GM18526 (cell line): Measurements from ENCODE around the gene STRN.

ENCODE experiments used
- POLR2A ChIP-seq: IDR thresholded peaks from 3 replicates; pipeline ENCODE4 v1.6.1; 2011; ENCODE audit not compliant: insufficient read length; ENCODE audit errors: extremely low read depth

Gene STRN

DNA sequence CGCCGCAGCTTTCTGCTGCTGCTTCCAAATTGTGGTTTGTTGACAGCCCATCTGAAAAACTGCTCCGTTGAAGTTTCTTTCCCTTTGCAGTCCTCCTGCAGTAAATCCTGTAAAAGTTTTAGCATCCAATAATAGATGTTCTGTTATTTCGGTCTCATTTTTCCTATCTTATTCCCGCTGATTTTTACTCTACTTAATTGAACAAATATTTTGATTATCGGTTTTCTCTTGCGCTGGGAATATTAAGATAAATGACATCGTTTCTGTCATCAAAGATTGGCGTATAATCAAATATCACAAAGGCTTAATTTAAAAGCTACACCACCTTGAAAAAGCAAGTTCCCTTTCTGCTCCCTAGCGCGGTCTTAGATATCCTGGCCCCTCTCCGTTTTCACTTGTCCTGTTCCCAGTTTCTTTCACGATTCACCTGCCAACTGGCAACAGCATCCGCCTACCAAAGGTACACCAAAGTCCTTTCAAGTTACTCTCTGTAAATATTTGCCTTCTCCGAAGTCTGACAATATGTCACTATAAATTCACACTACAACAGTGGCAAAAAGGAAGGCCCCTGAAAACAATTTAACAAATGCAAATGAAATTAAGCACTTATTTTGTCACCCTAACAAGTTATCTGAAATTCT is 1.0 kb upstream of the STRN start:
- TF ChIP-seq POLR2A = no peak

GRCh38 chr2:36965751-36966369 is 476 bp downstream of the STRN start:
- TF ChIP-seq POLR2A = no peak

GRCh38 chr2:36965206-36965605 is 1.1 kb downstream of the STRN start:
- no peak for TF ChIP-seq POLR2A

DNA sequence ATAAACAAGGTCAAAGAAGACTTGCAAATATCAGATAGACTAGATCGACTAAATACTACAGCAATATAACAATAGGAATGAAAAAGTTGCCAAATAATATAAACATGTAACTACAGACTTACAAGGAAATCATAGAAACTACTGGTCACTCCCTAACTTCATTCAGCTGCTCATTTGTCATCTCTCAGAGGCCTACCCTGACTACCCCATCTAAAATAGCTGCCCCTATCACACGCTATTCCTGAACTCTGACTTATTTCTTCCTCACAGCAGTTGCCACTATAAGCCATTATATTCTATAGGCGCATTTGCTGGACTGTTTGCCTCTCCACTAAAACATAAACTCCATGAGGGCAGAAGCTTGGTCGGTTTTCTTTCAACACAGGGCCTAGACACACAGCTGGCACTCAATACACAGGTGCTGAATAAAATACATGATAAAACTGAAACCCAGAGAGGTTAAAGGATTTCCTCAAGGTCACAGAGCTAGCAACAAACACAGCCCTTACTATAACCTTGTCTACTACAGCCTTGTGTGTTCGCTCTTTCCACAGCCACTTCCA is 1.8 kb downstream of the STRN start:
- TF ChIP-seq POLR2A = no peak

DNA sequence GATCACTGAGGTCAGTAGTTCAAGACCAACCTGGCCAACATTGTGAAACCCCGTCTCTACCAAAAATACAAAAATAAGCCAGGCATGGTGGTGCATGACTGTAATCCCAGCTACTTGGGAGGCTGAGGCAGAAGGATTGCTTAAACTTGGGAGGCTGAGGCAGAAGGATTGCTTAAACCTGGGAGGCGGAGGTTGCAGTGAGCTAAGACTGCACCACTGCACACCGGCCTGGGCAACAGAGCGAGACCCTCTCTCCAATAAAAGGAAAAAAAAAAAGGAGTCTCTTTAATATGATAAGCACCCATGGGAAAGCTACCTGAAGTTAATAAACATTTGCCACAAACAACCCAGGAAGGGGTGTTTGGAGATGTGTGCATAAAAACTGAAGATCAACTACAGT is 2.6 kb downstream of the STRN start:
- TF ChIP-seq POLR2A = no peak

DNA sequence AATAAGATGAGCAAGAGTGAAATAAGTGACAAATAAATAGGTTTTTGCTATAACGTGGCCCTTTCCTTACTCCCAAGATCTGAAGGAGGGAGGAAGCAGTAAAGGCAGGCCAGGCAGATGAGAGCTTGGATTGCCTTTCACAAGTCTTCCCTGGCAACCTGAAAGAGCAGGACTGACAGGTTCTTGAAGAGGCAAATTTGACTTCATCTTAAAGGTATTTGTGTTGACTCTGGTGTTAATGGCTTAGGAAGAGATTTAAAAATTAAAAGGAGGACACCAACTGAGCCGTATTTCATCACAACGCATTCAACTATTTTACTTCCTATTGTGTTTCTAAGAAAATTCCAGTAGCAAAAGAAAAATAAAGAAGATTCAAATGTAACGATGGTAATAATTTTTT is 3.2 kb downstream of the STRN start:
- TF ChIP-seq POLR2A = no peak

DNA sequence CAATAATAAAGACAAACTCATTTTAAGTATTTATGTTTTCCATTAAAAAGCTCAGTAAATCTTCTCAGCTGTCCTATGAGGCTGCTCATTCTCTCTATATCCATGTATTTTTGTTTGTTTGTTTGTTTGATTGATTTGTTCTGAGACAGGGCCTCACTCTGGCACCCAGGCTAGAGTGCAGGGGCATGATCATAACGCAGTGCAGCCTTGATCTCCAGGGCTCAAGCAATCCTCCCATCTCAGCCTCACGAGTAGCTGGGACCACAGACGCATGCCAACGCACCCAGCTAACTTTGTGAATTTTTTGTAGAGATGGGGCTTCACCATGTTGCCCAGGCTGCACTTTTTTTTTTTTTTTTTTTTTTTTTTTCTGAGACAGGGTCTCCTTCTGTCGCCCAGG is 5.6 kb downstream of the STRN start:
- no peak for TF ChIP-seq POLR2A

DNA sequence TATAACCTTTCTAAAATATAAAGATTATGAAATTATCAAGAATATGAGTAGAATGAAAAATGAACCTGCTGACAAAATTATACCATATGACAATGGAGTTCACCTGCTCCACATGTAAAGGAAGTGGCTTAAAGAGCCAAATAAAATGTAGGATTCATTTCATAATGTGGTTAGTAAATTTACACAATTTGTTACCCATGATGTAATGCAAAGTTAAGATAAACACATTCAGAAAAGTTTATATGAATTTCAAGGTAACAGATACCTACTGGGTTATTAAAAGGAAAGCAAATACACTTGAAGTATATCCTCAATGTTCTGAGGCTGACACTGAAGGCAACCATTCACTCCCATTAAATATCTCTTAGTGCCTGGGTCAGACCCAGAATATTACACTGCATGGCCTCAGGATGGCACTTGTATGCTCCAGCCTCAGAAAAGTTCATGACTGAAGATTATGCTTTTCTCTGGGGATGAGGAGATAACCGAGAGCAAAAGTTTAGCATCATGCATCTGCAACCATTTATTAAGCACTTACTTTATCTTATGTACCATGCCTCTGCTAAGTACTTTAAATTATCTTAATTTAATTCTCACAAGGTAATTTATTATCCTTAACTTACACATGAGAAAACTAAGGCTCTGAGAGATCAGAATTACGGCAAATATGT is 6.2 kb downstream of the STRN start:
- no peak for TF ChIP-seq POLR2A

GRCh38 chr2:36954977-36955607 is 11.2 kb downstream of the STRN start:
- no peak for TF ChIP-seq POLR2A

GRCh38 chr2:36952748-36953197 is 13.6 kb downstream of the STRN start:
- TF ChIP-seq POLR2A = no peak

- no peak for TF ChIP-seq POLR2A
Observed at GRCh38 chr2:36951574-36951973, 14.8 kb downstream of the STRN start.

GRCh38 chr2:36951027-36951518 is 15.3 kb downstream of the STRN start:
- TF ChIP-seq POLR2A = no peak

- no peak for TF ChIP-seq POLR2A
Observed at GRCh38 chr2:36949845-36950244, 16.5 kb downstream of the STRN start.

- TF ChIP-seq POLR2A = no peak
Observed at GRCh38 chr2:36941867-36942266, 24.5 kb downstream of the STRN start.

DNA sequence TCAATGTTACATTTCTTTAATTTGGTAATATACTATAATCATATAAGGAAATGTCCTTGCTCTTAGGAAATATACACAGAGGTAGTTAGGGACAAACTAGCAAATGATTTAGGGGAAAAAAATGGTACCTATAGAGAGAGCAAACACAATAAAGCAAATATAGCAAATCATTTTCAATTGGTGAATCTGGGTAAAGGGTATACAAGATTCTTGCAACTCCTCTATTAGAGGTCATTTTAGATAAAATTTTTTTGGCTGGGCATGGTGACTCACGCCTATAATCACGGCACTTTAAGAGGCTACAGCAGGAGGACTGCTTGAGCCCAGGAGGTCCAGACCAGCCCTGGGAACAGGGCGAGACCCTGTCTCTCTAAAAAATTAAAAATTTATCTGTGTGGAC is 44.4 kb downstream of the STRN start:
- TF ChIP-seq POLR2A = no peak

- no peak for TF ChIP-seq POLR2A
Observed at GRCh38 chr2:36919041-36919837, 47.1 kb downstream of the STRN start.
